Measurements from ENCODE around the gene EPS8L1. TPM values are rescaled to one million over a fixed set of nuclear protein-coding genes. Genes with fewer than 3 reads are reported as not detected.
A peak's percentile ranks its signal among the peaks of the same experiment; 100 is the strongest.

Gene EPS8L1
- total and polyA plus RNA-seq, 12 donors = 0.53 to 7.9 (median 1.3) TPM; not detected in 1

GRCh38 chr19:55117663-55118391, 42.2 kb downstream of the EPS8L1 start:
- Histone ChIP-seq H3K4me1 (peaks cover 23 to 48% (median 42%) of the 10 kb centered on the region in 9 donors), H3K36me3 (peaks cover 0 to 3% (median 0%) of the 10 kb centered on the region in 9 donors), H3K27ac (peak overlapping the region; percentile 51 to 99 (median 90)), H3K4me3 (peak overlapping the region; percentile 23 to 100 (median 88)), H3K9me3 (no peaks in the 10 kb centered on the region), H3K27me3 (no peaks in the 10 kb centered on the region)
- DNase-seq (peak; percentile 99), ATAC-seq (peak; percentile 81 to 91 (median 87))
- 0% methylated on average over 44 of the region's 44 CpGs for WGBS, 2 donors
- intact Hi-C loops (cut with DNase I) = loop anchor here in 2 of 10 donors (2.0 to 10.0 kb wide), 3 partner anchors 29 to 53 kb away; partner anchors contain the start of gene RDH13 (in 1 of the 2)
- TF ChIP-seq, protein P1, sequence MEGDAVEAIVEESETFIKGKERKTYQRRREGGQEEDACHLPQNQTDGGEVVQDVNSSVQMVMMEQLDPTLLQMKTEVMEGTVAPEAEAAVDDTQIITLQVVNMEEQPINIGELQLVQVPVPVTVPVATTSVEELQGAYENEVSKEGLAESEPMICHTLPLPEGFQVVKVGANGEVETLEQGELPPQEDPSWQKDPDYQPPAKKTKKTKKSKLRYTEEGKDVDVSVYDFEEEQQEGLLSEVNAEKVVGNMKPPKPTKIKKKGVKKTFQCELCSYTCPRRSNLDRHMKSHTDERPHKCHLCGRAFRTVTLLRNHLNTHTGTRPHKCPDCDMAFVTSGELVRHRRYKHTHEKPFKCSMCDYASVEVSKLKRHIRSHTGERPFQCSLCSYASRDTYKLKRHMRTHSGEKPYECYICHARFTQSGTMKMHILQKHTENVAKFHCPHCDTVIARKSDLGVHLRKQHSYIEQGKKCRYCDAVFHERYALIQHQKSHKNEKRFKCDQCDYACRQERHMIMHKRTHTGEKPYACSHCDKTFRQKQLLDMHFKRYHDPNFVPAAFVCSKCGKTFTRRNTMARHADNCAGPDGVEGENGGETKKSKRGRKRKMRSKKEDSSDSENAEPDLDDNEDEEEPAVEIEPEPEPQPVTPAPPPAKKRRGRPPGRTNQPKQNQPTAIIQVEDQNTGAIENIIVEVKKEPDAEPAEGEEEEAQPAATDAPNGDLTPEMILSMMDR (IDR thresholded peaks at IDR 0.05) = peak in 1 of 9 donors; percentile 15

DNA sequence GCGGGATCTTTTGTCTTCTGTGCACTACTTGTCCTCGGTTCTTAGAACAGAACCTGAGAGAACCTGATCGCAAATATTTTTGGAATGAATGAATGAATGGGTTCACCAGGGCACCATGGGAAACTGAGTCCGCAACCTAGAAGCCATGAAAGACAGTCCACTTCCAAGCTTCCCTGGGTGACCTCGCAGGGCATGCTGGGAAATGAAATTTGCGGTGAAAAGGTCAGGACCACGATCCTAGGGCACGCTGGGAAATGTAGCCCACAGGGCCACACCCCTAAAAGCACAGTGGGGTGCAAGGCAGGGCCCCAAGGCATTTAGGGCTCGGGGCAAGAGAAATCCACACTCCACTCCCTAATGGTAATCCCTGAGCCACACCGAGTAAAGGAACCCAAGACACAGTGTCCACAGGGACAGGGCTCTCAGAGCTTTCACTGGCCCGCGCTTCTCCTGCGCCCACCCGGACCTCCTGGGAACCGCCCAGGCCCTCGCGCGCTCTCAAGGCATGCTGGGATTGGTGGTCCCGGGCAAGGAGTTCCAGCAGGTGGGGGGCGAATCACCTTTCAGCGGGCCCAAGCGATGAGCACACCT, 42.8 kb downstream of the EPS8L1 start:
- Histone ChIP-seq H3K4me1 (peaks cover 17 to 42% (median 35%) of the 10 kb centered on the region in 9 donors), H3K4me3 (peak overlapping the region in 9 of 10 donors; percentile 52 to 100 (median 88)), H3K27ac (peak overlapping the region in 9 of 10 donors; percentile 51 to 98 (median 89)), H3K9me3 (no peaks in the 10 kb centered on the region), H3K36me3 (no peaks in the 10 kb centered on the region), H3K27me3 (no peaks in the 10 kb centered on the region)
- DNase-seq = peak; percentile 52 to 77
- TF ChIP-seq, protein P1 (IDR thresholded peaks at IDR 0.05) = no peak
- peak in 7 of 8 donors; percentile 9 to 45 (median 16) for ATAC-seq
- intact Hi-C loops (cut with DNase I) = loop anchor here in 1 of 10 donors (10.0 kb wide), 1 partner anchor 54 kb away; the partner anchor contains the start of gene RDH13
- 15 to 17% methylated on average over 22 of the region's 22 CpGs for WGBS, 2 donors

GRCh38 chr19:55119053-55119452, 43.4 kb downstream of the EPS8L1 start:
- Histone ChIP-seq H3K27me3 (peaks cover 0 to 1% (median 0%) of the 10 kb centered on the region in 7 donors), H3K4me3 (peak overlapping the region in 5 of 10 donors; percentile 52 to 94 (median 88)), H3K4me1 (peaks cover 16 to 36% (median 30%) of the 10 kb centered on the region in 9 donors), H3K9me3 (no peaks in the 10 kb centered on the region), H3K27ac (peak overlapping the region in 7 of 10 donors; percentile 72 to 98 (median 90)), H3K36me3 (no peaks in the 10 kb centered on the region)
- TF ChIP-seq, protein P1 (IDR thresholded peaks at IDR 0.05) = no peak
- 82 to 83% methylated on average over 14 of the region's 14 CpGs for WGBS, 2 donors
- ATAC-seq (no peak), DNase-seq (no peak)
- intact Hi-C loops (cut with DNase I) = loop anchor here in 1 of 10 donors (10.0 kb wide), 1 partner anchor 54 kb away; the partner anchor contains the start of gene RDH13

- Histone ChIP-seq H3K27ac (no peak overlapping the region), H3K36me3 (peaks cover 0 to 25% (median 0%) of the 10 kb centered on the region in 9 donors), H3K4me3 (no peak overlapping the region), H3K27me3 (peaks cover 0 to 28% (median 11%) of the 10 kb centered on the region in 7 donors), H3K9me3 (no peaks in the 10 kb centered on the region), H3K4me1 (no peaks in the 10 kb centered on the region)
- TF ChIP-seq, protein P1 (IDR thresholded peaks at IDR 0.05) = no peak
- intact Hi-C loops (cut with DNase I) = loop anchor here in 1 of 10 donors (10.0 kb wide), 1 partner anchor 323 kb away; no protein-coding TSS in a partner anchor
- ATAC-seq = no peak
- no peak for DNase-seq
- WGBS, 2 donors = 84 to 85% methylated on average over 15 to 16 of the region's 16 CpGs
Observed at GRCh38 chr19:55131421-55131820, 55.8 kb downstream of the EPS8L1 start.
